Measurements from ENCODE around the gene KIF6.
"Not testable (repeated sequence)": the region's sequence is repeated elsewhere in the genome, so short reads cannot be mapped to it uniquely, and the experiment has no call there.

KIF6 gene

GRCh38 chr6:39723350-39723749 lies 1.9 kb downstream of the KIF6 start:
- DNase-seq (ENCODE audit: low read depth in 2 of 2, low spot score in 1 of 2), result not testable (repeated sequence)

- DNase-seq (ENCODE audit: low read depth in 2 of 2, low spot score in 1 of 2), result no peak
Observed at GRCh38 chr6:39714802-39715201, 10.4 kb downstream of the KIF6 start.

GRCh38 chr6:39707962-39708683 lies 17.1 kb downstream of the KIF6 start:
- no peak for DNase-seq (ENCODE audit: low read depth in 2 of 2, low spot score in 1 of 2)

GRCh38 chr6:39706819-39707335 lies 18.3 kb downstream of the KIF6 start:
- DNase-seq (ENCODE audit: low read depth in 2 of 2, low spot score in 1 of 2), result no peak

- no peak for DNase-seq (ENCODE audit: low read depth in 2 of 2, low spot score in 1 of 2)
Observed at GRCh38 chr6:39702265-39702664, 22.9 kb downstream of the KIF6 start.

- DNase-seq (ENCODE audit: low read depth in 2 of 2, low spot score in 1 of 2), result no peak
Observed at GRCh38 chr6:39700362-39700761, 24.8 kb downstream of the KIF6 start.

GRCh38 chr6:39698789-39699188 lies 26.4 kb downstream of the KIF6 start:
- no peak for DNase-seq (ENCODE audit: low read depth in 2 of 2, low spot score in 1 of 2)

GRCh38 chr6:39696986-39697788 lies 28.0 kb downstream of the KIF6 start:
- DNase-seq (ENCODE audit: low read depth in 2 of 2, low spot score in 1 of 2), result no peak

- DNase-seq (ENCODE audit: low read depth in 2 of 2, low spot score in 1 of 2), result no peak
Observed at GRCh38 chr6:39695447-39695846, 29.8 kb downstream of the KIF6 start.

- no peak for DNase-seq (ENCODE audit: low read depth in 2 of 2, low spot score in 1 of 2)
Observed at GRCh38 chr6:39693206-39693605, 32.0 kb downstream of the KIF6 start.

- DNase-seq (ENCODE audit: low read depth in 2 of 2, low spot score in 1 of 2), result no peak
Observed at GRCh38 chr6:39688494-39688893, 36.7 kb downstream of the KIF6 start.

- DNase-seq (ENCODE audit: low read depth in 2 of 2, low spot score in 1 of 2), result no peak
Observed at GRCh38 chr6:39686976-39687375, 38.2 kb downstream of the KIF6 start.

GRCh38 chr6:39685938-39686337 lies 39.3 kb downstream of the KIF6 start:
- no peak for DNase-seq (ENCODE audit: low read depth in 2 of 2, low spot score in 1 of 2)

- no peak for DNase-seq (ENCODE audit: low read depth in 2 of 2, low spot score in 1 of 2)
Observed at GRCh38 chr6:39685489-39685826, 39.8 kb downstream of the KIF6 start.

GRCh38 chr6:39684790-39685488 lies 40.3 kb downstream of the KIF6 start:
- no peak for DNase-seq (ENCODE audit: low read depth in 2 of 2, low spot score in 1 of 2)

GRCh38 chr6:39681674-39682121 lies 43.5 kb downstream of the KIF6 start:
- DNase-seq (ENCODE audit: low read depth in 2 of 2, low spot score in 1 of 2), result no peak

- no peak for DNase-seq (ENCODE audit: low read depth in 2 of 2, low spot score in 1 of 2)
Observed at GRCh38 chr6:39678914-39679313, 46.3 kb downstream of the KIF6 start.

- DNase-seq (ENCODE audit: low read depth in 2 of 2, low spot score in 1 of 2), result not testable (repeated sequence)
Observed at GRCh38 chr6:39677318-39677717, 47.9 kb downstream of the KIF6 start.

- no peak for DNase-seq (ENCODE audit: low read depth in 2 of 2, low spot score in 1 of 2)
Observed at GRCh38 chr6:39670519-39670918, 54.7 kb downstream of the KIF6 start.

- no peak for DNase-seq (ENCODE audit: low read depth in 2 of 2, low spot score in 1 of 2)
Observed at GRCh38 chr6:39669973-39670342, 55.2 kb downstream of the KIF6 start.

- DNase-seq (ENCODE audit: low read depth in 2 of 2, low spot score in 1 of 2), result no peak
Observed at GRCh38 chr6:39669207-39669972, 55.8 kb downstream of the KIF6 start.
